ENCODE results near the gene ADD1.

GRCh38 chr4:2852481-2852921, 8.9 kb downstream of the ADD1 start:
- TF ChIP-seq, protein P1, sequence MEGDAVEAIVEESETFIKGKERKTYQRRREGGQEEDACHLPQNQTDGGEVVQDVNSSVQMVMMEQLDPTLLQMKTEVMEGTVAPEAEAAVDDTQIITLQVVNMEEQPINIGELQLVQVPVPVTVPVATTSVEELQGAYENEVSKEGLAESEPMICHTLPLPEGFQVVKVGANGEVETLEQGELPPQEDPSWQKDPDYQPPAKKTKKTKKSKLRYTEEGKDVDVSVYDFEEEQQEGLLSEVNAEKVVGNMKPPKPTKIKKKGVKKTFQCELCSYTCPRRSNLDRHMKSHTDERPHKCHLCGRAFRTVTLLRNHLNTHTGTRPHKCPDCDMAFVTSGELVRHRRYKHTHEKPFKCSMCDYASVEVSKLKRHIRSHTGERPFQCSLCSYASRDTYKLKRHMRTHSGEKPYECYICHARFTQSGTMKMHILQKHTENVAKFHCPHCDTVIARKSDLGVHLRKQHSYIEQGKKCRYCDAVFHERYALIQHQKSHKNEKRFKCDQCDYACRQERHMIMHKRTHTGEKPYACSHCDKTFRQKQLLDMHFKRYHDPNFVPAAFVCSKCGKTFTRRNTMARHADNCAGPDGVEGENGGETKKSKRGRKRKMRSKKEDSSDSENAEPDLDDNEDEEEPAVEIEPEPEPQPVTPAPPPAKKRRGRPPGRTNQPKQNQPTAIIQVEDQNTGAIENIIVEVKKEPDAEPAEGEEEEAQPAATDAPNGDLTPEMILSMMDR (IDR thresholded peaks at IDR 0.05), result no peak
- no peak for TF ChIP-seq POLR2A (IDR thresholded peaks at IDR 0.05)

All from heart left ventricle (tissue), 13 donors.